Measurements from ENCODE around the gene MAP2.

MAP2 gene

GRCh38 chr2:209411296-209411695, 12.6 kb upstream of the MAP2 start:
- Mint-ChIP-seq H3K27me3 (peaks cover 1% of the 10 kb centered on the region), H3K36me3 (no peaks in the 10 kb centered on the region), H3K4me1 (ENCODE audit: low read depth) (no peaks in the 10 kb centered on the region), H3K9me3 (ENCODE audit: low read depth) (peaks cover 8% of the 10 kb centered on the region), H3K27ac (no peak overlapping the region), H3K4me3 (no peak overlapping the region)

- Mint-ChIP-seq H3K4me3 (no peak overlapping the region), H3K36me3 (no peaks in the 10 kb centered on the region), H3K27ac (no peak overlapping the region), H3K27me3 (peaks cover 1% of the 10 kb centered on the region), H3K9me3 (ENCODE audit: low read depth) (peaks cover 8% of the 10 kb centered on the region), H3K4me1 (ENCODE audit: low read depth) (no peaks in the 10 kb centered on the region)
These were observed 12.1 kb upstream of the MAP2 start for GRCh38 chr2:209411718-209412117.

GRCh38 chr2:209413311-209414014, 10.4 kb upstream of the MAP2 start:
- Mint-ChIP-seq H3K27ac (no peak overlapping the region), H3K4me3 (no peak overlapping the region), H3K9me3 (ENCODE audit: low read depth) (peaks cover 8% of the 10 kb centered on the region), H3K4me1 (ENCODE audit: low read depth) (no peaks in the 10 kb centered on the region), H3K27me3 (peaks cover 1% of the 10 kb centered on the region), H3K36me3 (no peaks in the 10 kb centered on the region)

GRCh38 chr2:209416913-209417312, 6.9 kb upstream of the MAP2 start:
- Mint-ChIP-seq H3K9me3 (ENCODE audit: low read depth) (peaks cover 8% of the 10 kb centered on the region), H3K36me3 (no peaks in the 10 kb centered on the region), H3K27me3 (peaks cover 7% of the 10 kb centered on the region), H3K27ac (no peak overlapping the region), H3K4me1 (ENCODE audit: low read depth) (no peaks in the 10 kb centered on the region), H3K4me3 (no peak overlapping the region)

- Mint-ChIP-seq H3K27ac (no peak overlapping the region), H3K4me1 (ENCODE audit: low read depth) (peaks cover 18% of the 10 kb centered on the region)
These were observed 1.6 kb upstream of the MAP2 start for GRCh38 chr2:209422191-209422754.

GRCh38 chr2:209424199-209424701, 403 bp downstream of the MAP2 start:
- Mint-ChIP-seq H3K27ac (no peak overlapping the region), H3K36me3 (no peaks in the 10 kb centered on the region), H3K4me3 (peak overlapping the region; percentile 79), H3K27me3 (peaks cover 26% of the 10 kb centered on the region), H3K9me3 (ENCODE audit: low read depth) (no peaks in the 10 kb centered on the region), H3K4me1 (ENCODE audit: low read depth) (peaks cover 18% of the 10 kb centered on the region)

More at GRCh38 chr2:209422191-209422754, 1.6 kb upstream of the MAP2 start:
- H3K9me3 Mint-ChIP-seq (ENCODE audit: low read depth): no peaks in the 10 kb centered on the region
- H3K27me3 Mint-ChIP-seq: peaks cover 24% of the 10 kb centered on the region
- no peak overlapping the region for H3K4me3 Mint-ChIP-seq
- H3K36me3 Mint-ChIP-seq: no peaks in the 10 kb centered on the region

GRCh38 chr2:209424781-209425470, 1.1 kb downstream of the MAP2 start:
- Mint-ChIP-seq H3K9me3 (ENCODE audit: low read depth) (no peaks in the 10 kb centered on the region), H3K27me3 (peaks cover 26% of the 10 kb centered on the region), H3K36me3 (no peaks in the 10 kb centered on the region)

GRCh38 chr2:209425471-209426071, 1.7 kb downstream of the MAP2 start:
- H3K27me3 Mint-ChIP-seq: peaks cover 26% of the 10 kb centered on the region

More at GRCh38 chr2:209424781-209425470, 1.1 kb downstream of the MAP2 start:
- Mint-ChIP-seq H3K4me1 (ENCODE audit: low read depth) (peaks cover 18% of the 10 kb centered on the region), H3K27ac (no peak overlapping the region), H3K4me3 (peak overlapping the region; percentile 79)

GRCh38 chr2:209426432-209426831, 2.6 kb downstream of the MAP2 start:
- no peak overlapping the region for H3K27ac Mint-ChIP-seq
- peaks cover 18% of the 10 kb centered on the region for H3K4me1 Mint-ChIP-seq (ENCODE audit: low read depth)
- H3K9me3 Mint-ChIP-seq (ENCODE audit: low read depth): no peaks in the 10 kb centered on the region
- H3K4me3 Mint-ChIP-seq: no peak overlapping the region
- peaks cover 23% of the 10 kb centered on the region for H3K27me3 Mint-ChIP-seq
- H3K36me3 Mint-ChIP-seq: no peaks in the 10 kb centered on the region

More at GRCh38 chr2:209425471-209426071, 1.7 kb downstream of the MAP2 start:
- H3K27ac Mint-ChIP-seq: no peak overlapping the region
- H3K4me3 Mint-ChIP-seq: no peak overlapping the region
- H3K9me3 Mint-ChIP-seq (ENCODE audit: low read depth): no peaks in the 10 kb centered on the region
- no peaks in the 10 kb centered on the region for H3K36me3 Mint-ChIP-seq
- H3K4me1 Mint-ChIP-seq (ENCODE audit: low read depth): peaks cover 18% of the 10 kb centered on the region

GRCh38 chr2:209431701-209432100, 7.9 kb downstream of the MAP2 start:
- H3K27me3 Mint-ChIP-seq: peaks cover 8% of the 10 kb centered on the region
- no peaks in the 10 kb centered on the region for H3K4me1 Mint-ChIP-seq (ENCODE audit: low read depth)
- H3K27ac Mint-ChIP-seq: no peak overlapping the region
- H3K4me3 Mint-ChIP-seq: no peak overlapping the region
- no peaks in the 10 kb centered on the region for H3K36me3 Mint-ChIP-seq
- no peaks in the 10 kb centered on the region for H3K9me3 Mint-ChIP-seq (ENCODE audit: low read depth)

- H3K27ac Mint-ChIP-seq: no peak overlapping the region
- H3K4me1 Mint-ChIP-seq (ENCODE audit: low read depth): no peaks in the 10 kb centered on the region
These were observed 17.7 kb downstream of the MAP2 start for GRCh38 chr2:209441541-209441940.

GRCh38 chr2:209442939-209443338, 19.1 kb downstream of the MAP2 start:
- Mint-ChIP-seq H3K9me3 (ENCODE audit: low read depth) (no peaks in the 10 kb centered on the region), H3K4me3 (no peak overlapping the region), H3K27ac (no peak overlapping the region), H3K36me3 (no peaks in the 10 kb centered on the region), H3K4me1 (ENCODE audit: low read depth) (no peaks in the 10 kb centered on the region), H3K27me3 (no peaks in the 10 kb centered on the region)

More at GRCh38 chr2:209441541-209441940, 17.7 kb downstream of the MAP2 start:
- Mint-ChIP-seq H3K9me3 (ENCODE audit: low read depth) (no peaks in the 10 kb centered on the region), H3K36me3 (no peaks in the 10 kb centered on the region), H3K4me3 (no peak overlapping the region), H3K27me3 (no peaks in the 10 kb centered on the region)

GRCh38 chr2:209445485-209445884, 21.6 kb downstream of the MAP2 start:
- H3K27me3 Mint-ChIP-seq: no peaks in the 10 kb centered on the region
- H3K36me3 Mint-ChIP-seq: no peaks in the 10 kb centered on the region
- H3K9me3 Mint-ChIP-seq (ENCODE audit: low read depth): no peaks in the 10 kb centered on the region
- H3K4me1 Mint-ChIP-seq (ENCODE audit: low read depth): no peaks in the 10 kb centered on the region
- H3K27ac Mint-ChIP-seq: no peak overlapping the region
- no peak overlapping the region for H3K4me3 Mint-ChIP-seq

GRCh38 chr2:209451209-209451834, 27.5 kb downstream of the MAP2 start:
- no peaks in the 10 kb centered on the region for H3K4me1 Mint-ChIP-seq (ENCODE audit: low read depth)
- H3K36me3 Mint-ChIP-seq: no peaks in the 10 kb centered on the region
- no peak overlapping the region for H3K27ac Mint-ChIP-seq
- no peak overlapping the region for H3K4me3 Mint-ChIP-seq
- H3K27me3 Mint-ChIP-seq: no peaks in the 10 kb centered on the region
- H3K9me3 Mint-ChIP-seq (ENCODE audit: low read depth): no peaks in the 10 kb centered on the region
